ENCODE measurements around the gene SACM1L. TPM values are rescaled to one million over a fixed set of nuclear protein-coding genes. Genes with fewer than 3 reads are reported as not detected.

Gene SACM1L
- total and polyA plus RNA-seq, 5 donors = 17.0 to 32.0 (median 29.3) TPM

DNA sequence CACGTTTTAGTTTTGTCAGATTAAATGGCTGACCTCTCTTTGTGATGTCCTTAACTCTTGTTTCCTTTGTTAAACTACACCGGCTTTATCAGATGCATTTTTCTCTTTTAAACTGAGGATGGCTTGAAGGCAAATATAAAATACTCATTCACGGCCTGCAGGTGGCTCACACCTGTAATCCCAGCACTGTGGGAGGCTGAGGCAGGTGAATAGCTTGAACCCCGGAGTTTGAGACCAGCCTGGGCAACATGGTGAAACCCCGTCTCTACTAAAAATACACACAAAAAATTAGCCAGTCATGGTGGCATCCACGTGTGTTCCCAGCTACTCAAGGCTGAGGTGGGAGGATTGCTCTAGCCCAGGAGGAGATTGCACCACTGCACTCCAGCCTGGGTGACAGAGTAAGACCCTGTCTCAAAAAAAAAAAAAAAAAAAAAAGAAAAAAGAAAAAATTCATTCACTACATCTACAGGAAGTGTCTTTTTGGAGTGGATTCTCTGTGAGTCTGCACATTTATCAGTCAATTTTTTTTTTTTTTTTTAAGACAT is 34.7 kb upstream of the SACM1L start:
- no peak overlapping the region for H3K4me3 ChIP-seq (ENCODE audit: low read length)
- DNase-seq (no peak), ATAC-seq (no peak)
- H3K4me1 ChIP-seq (ENCODE audit: control insufficient read depth, insufficient read depth, low read length) = peaks cover 7% of the 10 kb centered on the region
- 50% methylated on average over 6 of the region's 6 CpGs for WGBS
- H3K9me3 ChIP-seq (ENCODE audit: control insufficient read depth, low read length) = no peaks in the 10 kb centered on the region
- H3K27ac ChIP-seq (ENCODE audit: low read length) = no peak overlapping the region
- intact Hi-C loops (cut with DNase I) = no loop called here
- no peaks in the 10 kb centered on the region for H3K27me3 ChIP-seq (ENCODE audit: control insufficient read depth, insufficient read depth)

- no peaks in the 10 kb centered on the region for H3K9me3 ChIP-seq (ENCODE audit: control insufficient read depth, low read length)
- 66% methylated on average over 2 of the region's 2 CpGs for WGBS
- no peak overlapping the region for H3K27ac ChIP-seq (ENCODE audit: low read length)
- intact Hi-C loops (cut with DNase I) = loop anchor here (2.0 to 5.0 kb wide), 6 partner anchors 59 to 144 kb away; partner anchors contain the start of gene LIMD1 (in 2 of the 4)
- ATAC-seq = no peak
- H3K4me3 ChIP-seq (ENCODE audit: low read length) = no peak overlapping the region
- no peak for DNase-seq
- H3K4me1 ChIP-seq (ENCODE audit: control insufficient read depth, insufficient read depth, low read length) = peaks cover 7% of the 10 kb centered on the region
- H3K27me3 ChIP-seq (ENCODE audit: control insufficient read depth, insufficient read depth) = no peaks in the 10 kb centered on the region
These were observed 33.3 kb upstream of the SACM1L start for GRCh38 chr3:45655906-45656305.

- peaks cover 7% of the 10 kb centered on the region for H3K4me1 ChIP-seq (ENCODE audit: control insufficient read depth, insufficient read depth, low read length)
- intact Hi-C loops (cut with DNase I) = loop anchor here (2.0 to 5.0 kb wide), 6 partner anchors 59 to 144 kb away; partner anchors contain the start of gene LIMD1 (in 2 of the 4)
- no peak overlapping the region for H3K4me3 ChIP-seq (ENCODE audit: low read length)
- H3K9me3 ChIP-seq (ENCODE audit: control insufficient read depth, low read length) = no peaks in the 10 kb centered on the region
- H3K27ac ChIP-seq (ENCODE audit: low read length) = no peak overlapping the region
- ATAC-seq (peak; percentile 88 to 92), DNase-seq (peak; percentile 94 to 96 (median 94))
- no peaks in the 10 kb centered on the region for H3K27me3 ChIP-seq (ENCODE audit: control insufficient read depth, insufficient read depth)
- 46% methylated on average over 14 of the region's 14 CpGs for WGBS
These were observed 32.4 kb upstream of the SACM1L start for GRCh38 chr3:45656575-45657363.

GRCh38 chr3:45657853-45658252 is 31.3 kb upstream of the SACM1L start:
- peaks cover 5% of the 10 kb centered on the region for H3K4me1 ChIP-seq (ENCODE audit: control insufficient read depth, insufficient read depth, low read length)
- no peak for ATAC-seq

DNA sequence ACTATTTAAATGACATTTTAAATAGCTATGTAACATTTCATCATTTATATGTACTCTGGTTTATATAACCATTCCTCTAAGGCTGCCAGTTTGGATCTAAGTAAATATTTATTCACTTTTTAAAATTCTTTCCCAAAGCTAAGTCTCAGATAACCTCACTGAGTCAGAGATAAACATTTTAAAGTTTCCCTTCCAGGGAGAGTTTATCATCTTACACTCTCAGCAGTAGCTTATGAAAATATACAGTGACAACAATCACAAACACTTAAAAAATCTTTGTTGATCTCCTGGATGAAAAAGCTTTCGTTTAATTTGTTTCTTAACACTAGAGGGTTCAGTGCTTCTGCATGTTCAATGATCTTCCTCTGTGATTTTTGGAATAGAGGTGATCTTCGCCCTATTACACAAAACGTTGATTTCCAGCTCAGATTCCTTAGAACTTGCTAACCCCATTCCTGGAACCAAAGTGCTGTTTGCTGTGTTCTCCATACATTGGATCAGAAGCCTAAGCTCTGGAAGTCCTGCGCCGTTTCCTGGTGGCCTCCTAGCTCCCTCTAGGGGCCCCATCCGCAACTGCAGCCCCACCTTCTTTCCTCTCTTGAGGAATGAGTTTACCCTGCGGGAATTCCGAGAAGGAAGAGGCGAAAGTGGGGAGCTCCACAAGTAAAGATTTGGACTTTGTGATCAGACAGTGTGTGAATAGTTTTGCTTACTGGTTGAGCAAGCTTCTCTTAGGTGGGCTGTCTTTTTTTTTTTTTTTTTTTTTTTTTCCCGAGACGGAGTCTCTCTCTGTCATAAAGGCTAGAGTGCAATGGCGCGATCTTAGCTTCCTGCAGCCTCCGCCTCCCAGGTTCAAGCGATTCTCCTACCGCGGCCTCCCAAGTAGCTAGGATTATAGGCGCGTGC is 29.3 kb upstream of the SACM1L start:
- H3K4me3 ChIP-seq (ENCODE audit: low read length) = no peak overlapping the region
- H3K4me1 ChIP-seq (ENCODE audit: control insufficient read depth, insufficient read depth, low read length) = no peaks in the 10 kb centered on the region
- ATAC-seq (peak; percentile 59 to 69), DNase-seq (peak; percentile 60 to 87 (median 83))
- H3K27me3 ChIP-seq (ENCODE audit: control insufficient read depth, insufficient read depth) = no peaks in the 10 kb centered on the region
- no peaks in the 10 kb centered on the region for H3K9me3 ChIP-seq (ENCODE audit: control insufficient read depth, low read length)
- 59% methylated on average over 19 of the region's 19 CpGs for WGBS
- intact Hi-C loops (cut with DNase I) = loop anchor here in 2 of 4 donors (5.0 kb wide), 3 partner anchors 63 to 148 kb away; partner anchors contain the start of gene LIMD1 (in 1 of the 2)
- H3K27ac ChIP-seq (ENCODE audit: low read length) = no peak overlapping the region

More at GRCh38 chr3:45657853-45658252, 31.3 kb upstream of the SACM1L start:
- no peaks in the 10 kb centered on the region for H3K27me3 ChIP-seq (ENCODE audit: control insufficient read depth, insufficient read depth)
- H3K4me3 ChIP-seq (ENCODE audit: low read length) = no peak overlapping the region
- DNase-seq = no peak
- H3K9me3 ChIP-seq (ENCODE audit: control insufficient read depth, low read length) = no peaks in the 10 kb centered on the region
- intact Hi-C loops (cut with DNase I) = loop anchor here (2.0 to 5.0 kb wide), 6 partner anchors 61 to 146 kb away; partner anchors contain the start of gene LIMD1 (in 2 of the 4)
- 86% methylated on average over 4 of the region's 4 CpGs for WGBS
- no peak overlapping the region for H3K27ac ChIP-seq (ENCODE audit: low read length)

DNA sequence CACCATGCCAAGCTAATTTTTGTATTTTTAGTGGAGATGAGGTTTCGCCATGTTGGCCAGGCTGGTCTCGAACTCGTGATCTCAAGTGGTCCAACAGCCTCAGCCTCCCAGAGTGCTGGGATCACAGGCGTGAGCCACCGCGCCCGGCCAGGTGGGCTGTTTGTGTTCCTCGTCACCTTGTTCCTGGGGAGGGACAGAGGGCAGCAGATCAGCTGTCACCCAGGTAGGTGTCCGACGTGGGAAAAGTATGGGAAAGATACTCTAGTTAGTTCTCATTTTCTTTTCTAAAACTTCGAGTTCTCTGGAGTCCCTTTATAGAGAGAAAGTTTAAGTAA is 28.7 kb upstream of the SACM1L start:
- no peak for DNase-seq
- Histone ChIP-seq H3K9me3 (ENCODE audit: control insufficient read depth, low read length) (no peaks in the 10 kb centered on the region), H3K27ac (ENCODE audit: low read length) (no peak overlapping the region), H3K4me3 (ENCODE audit: low read length) (no peak overlapping the region), H3K27me3 (ENCODE audit: control insufficient read depth, insufficient read depth) (no peaks in the 10 kb centered on the region), H3K4me1 (ENCODE audit: control insufficient read depth, insufficient read depth, low read length) (peaks cover 3% of the 10 kb centered on the region)
- ATAC-seq = no peak
- WGBS = 96% methylated on average over 11 of the region's 11 CpGs
- intact Hi-C loops (cut with DNase I) = no loop called here

- intact Hi-C loops (cut with DNase I) = no loop called here
- 17% methylated on average over 10 of the region's 10 CpGs for WGBS
- H3K4me1 ChIP-seq (ENCODE audit: control insufficient read depth, insufficient read depth, low read length) = peaks cover 3% of the 10 kb centered on the region
- H3K4me3 ChIP-seq (ENCODE audit: low read length) = peak overlapping the region; percentile 46
- peak in 2 of 3 donors; percentile 75 to 76 for DNase-seq
- H3K27me3 ChIP-seq (ENCODE audit: control insufficient read depth, insufficient read depth) = no peaks in the 10 kb centered on the region
- H3K27ac ChIP-seq (ENCODE audit: low read length) = no peak overlapping the region
- ATAC-seq = peak; percentile 54 to 56
- H3K9me3 ChIP-seq (ENCODE audit: control insufficient read depth, low read length) = no peaks in the 10 kb centered on the region
These were observed 24.6 kb upstream of the SACM1L start for GRCh38 chr3:45664578-45664977.

DNA sequence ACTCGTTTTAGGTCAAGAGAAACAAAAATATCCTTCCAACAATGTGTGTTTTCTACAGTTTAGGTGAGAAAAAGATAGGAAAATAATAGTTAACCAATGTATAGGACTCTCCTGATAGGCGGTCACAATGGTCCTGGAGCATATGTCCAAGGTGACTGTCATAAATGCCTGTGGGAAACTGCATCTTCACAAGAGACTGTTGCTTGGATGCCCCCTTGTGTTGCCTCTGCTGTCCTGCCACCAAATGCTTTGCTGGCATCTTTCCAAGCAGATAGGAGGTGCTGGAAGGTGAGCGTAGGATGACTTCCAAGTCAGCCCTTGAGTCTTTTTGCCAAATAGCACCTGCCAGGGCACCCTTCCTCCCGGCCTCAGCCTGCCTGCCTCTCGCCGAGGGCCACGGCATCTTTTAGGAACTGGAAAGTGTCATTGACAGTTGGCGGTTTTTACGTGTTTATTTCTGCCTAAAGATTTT is 24.1 kb upstream of the SACM1L start:
- DNase-seq = no peak
- Histone ChIP-seq H3K4me3 (ENCODE audit: low read length) (peak overlapping the region; percentile 46), H3K27ac (ENCODE audit: low read length) (no peak overlapping the region), H3K9me3 (ENCODE audit: control insufficient read depth, low read length) (no peaks in the 10 kb centered on the region), H3K4me1 (ENCODE audit: control insufficient read depth, insufficient read depth, low read length) (peaks cover 3% of the 10 kb centered on the region), H3K27me3 (ENCODE audit: control insufficient read depth, insufficient read depth) (no peaks in the 10 kb centered on the region)
- WGBS = 48% methylated on average over 9 of the region's 9 CpGs
- ATAC-seq = peak; percentile 54 to 60
- intact Hi-C loops (cut with DNase I) = no loop called here

GRCh38 chr3:45666757-45667431 is 22.3 kb upstream of the SACM1L start:
- Histone ChIP-seq H3K4me1 (ENCODE audit: control insufficient read depth, insufficient read depth, low read length) (peaks cover 8% of the 10 kb centered on the region), H3K27ac (ENCODE audit: low read length) (no peak overlapping the region), H3K27me3 (ENCODE audit: control insufficient read depth, insufficient read depth) (no peaks in the 10 kb centered on the region), H3K4me3 (ENCODE audit: low read length) (no peak overlapping the region), H3K9me3 (ENCODE audit: control insufficient read depth, low read length) (no peaks in the 10 kb centered on the region)
- intact Hi-C loops (cut with DNase I) = no loop called here
- peak; percentile 52 to 84 (median 83) for DNase-seq
- peak; percentile 8 to 45 for ATAC-seq
- WGBS = 36% methylated on average over 8 of the region's 8 CpGs

- intact Hi-C loops (cut with DNase I) = no loop called here
- ATAC-seq (no peak), DNase-seq (no peak)
- Histone ChIP-seq H3K27ac (ENCODE audit: low read length) (no peak overlapping the region), H3K9me3 (ENCODE audit: control insufficient read depth, low read length) (no peaks in the 10 kb centered on the region), H3K4me1 (ENCODE audit: control insufficient read depth, insufficient read depth, low read length) (peaks cover 8% of the 10 kb centered on the region), H3K4me3 (ENCODE audit: low read length) (no peak overlapping the region), H3K27me3 (ENCODE audit: control insufficient read depth, insufficient read depth) (no peaks in the 10 kb centered on the region)
- WGBS = 93% methylated on average over 1 of the region's 1 CpG
These were observed 21.6 kb upstream of the SACM1L start for GRCh38 chr3:45667569-45667934.

All from right cardiac atrium (tissue), 5 donors.